Measurements from ENCODE around the gene STAT2. TPM values are rescaled to one million over a fixed set of nuclear protein-coding genes. Genes with fewer than 3 reads are reported as not detected.

Gene STAT2
- total and polyA plus RNA-seq, 2 of the 4 experiments (the other 2 are of a cell fraction), result 99.3 to 182 TPM

DNA sequence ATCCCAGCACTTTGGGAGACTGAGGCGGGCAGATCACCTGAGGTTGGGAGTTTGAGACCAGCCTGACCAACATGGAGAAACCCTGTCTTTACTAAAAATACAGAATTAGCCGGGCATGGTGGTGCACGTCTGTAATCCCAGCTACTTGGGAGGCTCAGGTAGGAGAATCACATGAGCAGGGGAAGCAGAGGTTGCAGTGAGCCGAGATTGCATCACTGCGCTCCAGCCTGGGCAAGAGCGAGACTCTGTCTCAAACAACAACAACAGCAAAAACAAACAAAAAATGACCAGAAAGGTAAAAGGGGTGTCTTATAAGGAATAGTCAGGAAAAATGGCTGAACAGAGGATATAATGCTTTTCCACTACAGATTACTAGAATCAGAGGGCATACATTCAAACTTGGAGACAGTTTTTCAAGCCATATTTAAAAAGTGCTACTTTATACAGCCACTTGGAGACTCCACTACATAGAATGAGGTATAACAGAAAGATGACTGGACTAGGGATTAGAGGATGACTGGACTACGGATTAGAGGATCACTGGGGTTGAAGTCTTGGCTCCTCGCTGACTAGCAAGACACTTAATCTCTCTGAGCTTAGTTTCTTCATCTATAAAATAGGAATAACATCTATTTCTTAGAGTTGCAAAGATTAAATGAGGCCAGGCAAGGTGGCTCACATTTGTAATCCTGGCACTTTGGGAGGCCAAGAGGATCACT lies 54.9 kb downstream of the STAT2 start:
- no peaks in the 10 kb centered on the region for H3K9me3 ChIP-seq (ENCODE audit: control insufficient read depth, insufficient read depth, low read length)
- no peak overlapping the region for H4K5ac ChIP-seq (ENCODE audit: low read depth, low read length)
- no peak overlapping the region for H4K91ac ChIP-seq (ENCODE audit: insufficient read depth, low read depth, low read length)
- H3K4me1 ChIP-seq (ENCODE audit: control insufficient read depth, insufficient read depth, low read length), result peaks cover 3% of the 10 kb centered on the region; the same call in 1 of the 2 replicates
- H3K23ac ChIP-seq (ENCODE audit: low read depth, low read length), result no peak overlapping the region
- no peak for ATAC-seq (ENCODE audit: low read depth)
- H3K9me1 ChIP-seq (ENCODE audit: insufficient read depth, low read length), result peaks cover 7% of the 10 kb centered on the region; the same call in 1 of the 2 replicates
- TF ChIP-seq POLR2A (IDR thresholded peaks at IDR 0.05; ENCODE audit: low read depth, low read length) (no peak), RFX5 (IDR thresholded peaks at IDR 0.05; ENCODE audit: low read depth, low read length) (no peak), NFE2L2 (IDR thresholded peaks at IDR 0.05; ENCODE audit: low read depth, low read length) (no peak), RAD21 (IDR thresholded peaks at IDR 0.05; ENCODE audit: low read length) (no peak)
- dilution Hi-C loops (cut with HindIII; ENCODE audit: low sequenced_read_pairs, unreplicated experiment), result no loop called here
- H3K4me3 ChIP-seq (ENCODE audit: insufficient read depth, low read depth, low read length), result no peak overlapping the region
- H2BK15ac ChIP-seq (ENCODE audit: low read depth, low read length), result no peak overlapping the region
- DNase-seq, result no peak
- in situ Hi-C loops (cut with MboI; ENCODE audit: low sequenced_read_pairs), result no loop called here
- no peak overlapping the region for H3K4ac ChIP-seq (ENCODE audit: low read depth, low read length)
- no peak overlapping the region for H2AK9ac ChIP-seq (replicated peaks; ENCODE audit: low read depth, low read length, poor library complexity)
- H4K20me1 ChIP-seq (ENCODE audit: insufficient read depth, low read length), result no peaks in the 10 kb centered on the region
- no peak overlapping the region for H2AFZ ChIP-seq (replicated peaks; ENCODE audit: low read length, poor library complexity)
- no peak overlapping the region for H2BK5ac ChIP-seq (ENCODE audit: low read depth, low read length, poor library complexity, severe bottlenecking)
- no TSS peak for BruUV-seq (replicated peaks)
- H2BK120ac ChIP-seq (ENCODE audit: low read depth, low read length), result no peak overlapping the region
- peaks cover 24% of the 10 kb centered on the region for H3K36me3 ChIP-seq (ENCODE audit: control insufficient read depth, insufficient read depth, low read length)
- H3K79me1 ChIP-seq (ENCODE audit: low read depth in 1 of 2, low read length in 2 of 2), result peaks cover 7 to 22% of the 10 kb centered on the region in 2 experiments
- no peak overlapping the region for H3K27ac ChIP-seq (ENCODE audit: insufficient read depth, low read length)
- ChIA-PET CTCF (interaction anchor here (0.7 kb wide), 1 partner anchor 11 kb away, joined by 3 read pairs; no protein-coding TSS in a partner anchor), POLR2A (ENCODE audit: unreplicated experiment) (no interaction called here)
- no peak overlapping the region for H3K56ac ChIP-seq (ENCODE audit: extremely low read depth, insufficient read depth, low read length)
- no peaks in the 10 kb centered on the region for H3K27me3 ChIP-seq (ENCODE audit: control insufficient read depth, insufficient read depth, low read length)
- no peak overlapping the region for H4K8ac ChIP-seq (ENCODE audit: low read depth in 2 of 2, low read length in 2 of 2)
- H3K4me2 ChIP-seq (ENCODE audit: low read depth, low read length), result no peak overlapping the region
- intact Hi-C loops (cut with micrococcal nuclease), result no loop called here
- H3K18ac ChIP-seq (ENCODE audit: low read depth, low read length), result no peak overlapping the region
- H3K14ac ChIP-seq (replicated peaks; ENCODE audit: low read depth, low read length), result no peak overlapping the region
- H2AK5ac ChIP-seq (ENCODE audit: low read depth, low read length), result no peak overlapping the region
- H2BK20ac ChIP-seq (ENCODE audit: low read depth, low read length), result no peak overlapping the region
- 100% methylated on average over 1 of the region's 8 CpGs; no CpG with 5 or more reads in 1 of the 2 experiments for WGBS, 2 experiments (ENCODE audit: extremely low coverage in 2 of 2, insufficient read length in 1 of 2)
- no peak overlapping the region for H3K9ac ChIP-seq (ENCODE audit: low read depth, low read length)

Data from IMR-90 (cell line).